Uterus (tissue), 2 donors: ENCODE data around the gene RFX7.

Experiments used
- CTCF ChIP-seq, 4 experiments: fragments of 200-600 bp in 2 of 4; fragments of 450-650 bp in 2 of 4; sonication (generic) in 2 of 4; IDR thresholded peaks; one replicate each; pipeline ENCODE4 v1.5.1; 2016 to 2019; ENCODE audit warnings: antibody characterized with exemption in 4 of 4, mild to moderate bottlenecking in 2 of 4, moderate library complexity in 1 of 4
- POLR2A ChIP-seq, 2 donors: fragments of 450-650 bp; IDR thresholded peaks; one replicate each; pipeline ENCODE4 v1.6.1; 2016; ENCODE audit warnings: antibody characterized with exemption in 2 of 2, mild to moderate bottlenecking in 1 of 2, moderate library complexity in 1 of 2

- TF ChIP-seq CTCF (IDR thresholded peaks at IDR 0.05) (no peak), POLR2A (IDR thresholded peaks at IDR 0.05) (no peak)
These were observed 62.8 kb downstream of the RFX7 start for GRCh38 chr15:56180851-56181250.
